Measurements from ENCODE around the gene IL25.
A peak's percentile ranks its signal among the peaks of the same experiment; 100 is the strongest.

Gene IL25

DNA sequence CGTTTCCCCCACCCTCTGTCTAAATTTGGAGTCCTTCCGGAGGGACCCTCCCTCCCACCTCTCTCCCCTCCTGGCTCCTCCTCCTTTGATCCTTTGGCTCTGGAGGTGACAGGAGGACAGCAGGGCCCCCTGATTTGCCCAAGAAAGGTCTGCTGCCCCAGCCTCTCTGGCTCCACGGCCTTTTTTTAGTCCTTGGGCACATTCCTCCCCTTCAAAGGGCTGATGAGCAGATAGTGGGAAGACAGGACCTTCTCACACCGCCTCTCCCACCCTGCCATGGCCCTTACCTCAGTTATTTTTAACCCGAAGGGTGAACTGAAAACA is 35.7 kb downstream of the IL25 start:
- DNase-seq: no peak
- Histone ChIP-seq H3K9me3 (ENCODE audit: severe bottlenecking) (no peaks in the 10 kb centered on the region), H3K27ac (no peak overlapping the region), H3K4me3 (ENCODE audit: low read depth, low read length) (no peak overlapping the region), H3K27me3 (ENCODE audit: insufficient read depth, low read depth, severe bottlenecking) (no peaks in the 10 kb centered on the region), H3K36me3 (no peaks in the 10 kb centered on the region)
- no peak for TF ChIP-seq CTCF (IDR thresholded peaks at IDR 0.05; ENCODE audit: low read depth, low read length)

GRCh38 chr14:23409475-23409874 is 36.9 kb downstream of the IL25 start:
- no peak overlapping the region for H3K4me3 ChIP-seq (ENCODE audit: low read depth, low read length)
- TF ChIP-seq CTCF (IDR thresholded peaks at IDR 0.05; ENCODE audit: low read depth, low read length): no peak
- no peaks in the 10 kb centered on the region for H3K27me3 ChIP-seq (ENCODE audit: insufficient read depth, low read depth, severe bottlenecking)
- H3K27ac ChIP-seq: no peak overlapping the region
- DNase-seq: no peak
- no peaks in the 10 kb centered on the region for H3K36me3 ChIP-seq
- H3K9me3 ChIP-seq (ENCODE audit: severe bottlenecking): no peaks in the 10 kb centered on the region

DNA sequence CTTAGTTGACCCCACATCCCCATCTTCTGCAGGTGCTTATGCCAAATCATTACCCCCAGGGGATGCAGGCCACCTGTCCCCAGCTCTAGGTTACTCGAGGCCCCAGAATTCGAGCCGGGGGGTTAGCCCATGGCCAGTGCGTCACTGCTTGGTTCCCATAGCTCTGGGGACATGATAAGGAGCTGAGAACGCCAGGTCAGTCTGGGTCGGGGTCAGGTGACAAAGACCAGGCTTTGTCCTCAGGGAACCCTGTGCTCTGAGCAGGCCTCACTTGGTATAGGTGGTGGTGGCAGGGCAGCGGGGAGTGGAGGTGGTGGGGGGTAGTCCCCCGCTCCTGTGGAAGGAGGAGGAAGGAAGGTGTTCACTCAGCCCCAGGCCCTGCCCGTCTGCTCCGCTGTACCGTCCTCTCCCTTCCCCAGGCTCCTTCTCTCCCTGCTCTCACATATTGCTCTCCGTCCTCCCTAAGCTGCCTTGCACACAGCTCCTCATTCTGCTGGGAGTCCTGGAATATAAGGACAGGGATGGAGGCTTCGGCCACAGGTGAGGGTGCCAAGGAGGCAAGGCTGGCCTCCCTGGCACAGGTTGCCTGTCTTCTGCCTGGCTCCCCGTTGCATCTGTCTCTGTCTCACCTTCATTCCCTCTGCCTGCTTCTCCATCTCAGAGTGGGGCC is 37.5 kb downstream of the IL25 start:
- Histone ChIP-seq H3K36me3 (no peaks in the 10 kb centered on the region), H3K4me3 (ENCODE audit: low read depth, low read length) (no peak overlapping the region), H3K27me3 (ENCODE audit: insufficient read depth, low read depth, severe bottlenecking) (no peaks in the 10 kb centered on the region), H3K9me3 (ENCODE audit: severe bottlenecking) (no peaks in the 10 kb centered on the region), H3K27ac (no peak overlapping the region)
- peak; percentile 44 for DNase-seq
- TF ChIP-seq CTCF (IDR thresholded peaks at IDR 0.05; ENCODE audit: low read depth, low read length): no peak

GRCh38 chr14:23411563-23412525 is 39.2 kb downstream of the IL25 start:
- no peak overlapping the region for H3K27ac ChIP-seq
- no peaks in the 10 kb centered on the region for H3K9me3 ChIP-seq (ENCODE audit: severe bottlenecking)
- no peak for TF ChIP-seq CTCF (IDR thresholded peaks at IDR 0.05; ENCODE audit: low read depth, low read length)
- no peaks in the 10 kb centered on the region for H3K36me3 ChIP-seq
- H3K4me3 ChIP-seq (ENCODE audit: low read depth, low read length): no peak overlapping the region
- DNase-seq: no peak
- H3K27me3 ChIP-seq (ENCODE audit: insufficient read depth, low read depth, severe bottlenecking): no peaks in the 10 kb centered on the region

DNA sequence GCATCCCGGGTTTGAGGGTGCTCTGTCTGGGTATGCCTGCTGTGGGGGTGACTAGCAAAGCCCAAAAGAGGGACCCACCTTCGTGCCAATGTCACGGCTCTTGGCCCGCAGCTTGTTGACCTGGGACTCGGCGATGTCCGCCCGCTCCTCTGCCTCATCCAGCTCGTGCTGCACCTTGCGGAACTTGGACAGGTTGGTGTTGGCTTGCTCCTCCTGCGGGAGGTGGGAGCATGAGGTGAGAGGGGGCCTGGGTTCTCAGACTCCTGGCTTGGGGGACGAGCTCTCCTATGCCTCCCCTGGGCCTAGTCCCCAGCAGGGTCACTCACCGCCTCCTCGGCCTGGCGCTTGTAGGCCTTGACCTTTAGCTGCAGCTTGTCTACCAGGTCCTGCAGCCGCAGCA is 41.1 kb downstream of the IL25 start:
- DNase-seq: no peak
- H3K9me3 ChIP-seq (ENCODE audit: severe bottlenecking): no peaks in the 10 kb centered on the region
- no peak overlapping the region for H3K4me3 ChIP-seq (ENCODE audit: low read depth, low read length)
- no peak for TF ChIP-seq CTCF (IDR thresholded peaks at IDR 0.05; ENCODE audit: low read depth, low read length)
- no peak overlapping the region for H3K27ac ChIP-seq
- H3K36me3 ChIP-seq: no peaks in the 10 kb centered on the region
- H3K27me3 ChIP-seq (ENCODE audit: insufficient read depth, low read depth, severe bottlenecking): no peaks in the 10 kb centered on the region

Measured in WERI-Rb-1 (cell line).